HL-60 (cell line): Measurements from ENCODE around the gene NAALAD2.

Source experiments
- POLR2AphosphoS5 ChIP-seq: IDR thresholded peaks from 2 replicates; pipeline ENCODE4 v1.6.1; 2012; ENCODE audit warnings: low read depth
- TF ChIP-seq, protein P1 (sequence below): IDR thresholded peaks from one replicate; pipeline ENCODE4 v1.5.1; 2011; ENCODE audit warnings: low read length, control low read depth, inconsistent platforms; ENCODE audit not compliant: insufficient read depth

DNA sequence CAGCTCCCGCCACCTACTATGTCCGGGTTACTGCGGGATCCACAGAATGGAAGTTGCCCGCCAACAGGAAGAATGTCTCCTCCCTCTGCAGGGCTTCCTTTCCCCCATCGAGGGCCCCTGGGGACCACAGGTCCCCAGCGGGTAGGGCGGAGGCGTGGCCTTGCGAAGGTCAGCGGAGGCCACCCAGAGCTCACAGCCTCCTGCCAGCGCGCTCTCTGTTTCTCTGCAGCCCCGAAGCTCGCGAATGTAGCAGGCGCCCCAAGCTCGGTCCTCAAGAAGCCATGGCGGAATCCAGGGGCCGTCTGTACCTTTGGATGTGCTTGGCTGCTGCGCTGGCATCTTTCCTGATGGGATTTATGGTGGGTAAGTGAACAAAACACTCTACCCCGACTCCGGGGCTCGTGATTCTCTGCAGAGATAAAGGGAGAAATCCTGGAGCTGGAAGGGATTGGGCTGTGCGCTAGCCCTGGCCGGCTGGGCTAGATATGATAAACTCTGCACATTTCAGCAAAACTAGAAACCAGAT is at the start of gene NAALAD2:
- TF ChIP-seq POLR2AphosphoS5, result no peak
- TF ChIP-seq, protein P1, sequence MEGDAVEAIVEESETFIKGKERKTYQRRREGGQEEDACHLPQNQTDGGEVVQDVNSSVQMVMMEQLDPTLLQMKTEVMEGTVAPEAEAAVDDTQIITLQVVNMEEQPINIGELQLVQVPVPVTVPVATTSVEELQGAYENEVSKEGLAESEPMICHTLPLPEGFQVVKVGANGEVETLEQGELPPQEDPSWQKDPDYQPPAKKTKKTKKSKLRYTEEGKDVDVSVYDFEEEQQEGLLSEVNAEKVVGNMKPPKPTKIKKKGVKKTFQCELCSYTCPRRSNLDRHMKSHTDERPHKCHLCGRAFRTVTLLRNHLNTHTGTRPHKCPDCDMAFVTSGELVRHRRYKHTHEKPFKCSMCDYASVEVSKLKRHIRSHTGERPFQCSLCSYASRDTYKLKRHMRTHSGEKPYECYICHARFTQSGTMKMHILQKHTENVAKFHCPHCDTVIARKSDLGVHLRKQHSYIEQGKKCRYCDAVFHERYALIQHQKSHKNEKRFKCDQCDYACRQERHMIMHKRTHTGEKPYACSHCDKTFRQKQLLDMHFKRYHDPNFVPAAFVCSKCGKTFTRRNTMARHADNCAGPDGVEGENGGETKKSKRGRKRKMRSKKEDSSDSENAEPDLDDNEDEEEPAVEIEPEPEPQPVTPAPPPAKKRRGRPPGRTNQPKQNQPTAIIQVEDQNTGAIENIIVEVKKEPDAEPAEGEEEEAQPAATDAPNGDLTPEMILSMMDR, result no peak
